NCI-H524 (cell line): ENCODE results near the gene PDE4D.
A peak's percentile ranks its signal among the peaks of the same experiment; 100 is the strongest.

Experiments used
- DNase-seq, 2 experiments: peaks; one replicate each; lab custom pipeline; 2025; lab: John Stamatoyannopoulos, UW

The PDE4D gene

GRCh38 chr5:59361454-59361853, 532.1 kb downstream of the PDE4D start:
- DNase-seq, result no peak

GRCh38 chr5:59360130-59360555, 533.4 kb downstream of the PDE4D start:
- DNase-seq, result peak in 1 of 2 experiments; percentile 7

- DNase-seq, result peak; percentile 46 to 78
Measured at GRCh38 chr5:59358005-59358861, 535.3 kb downstream of the PDE4D start.

GRCh38 chr5:59357381-59357977, 536.0 kb downstream of the PDE4D start:
- DNase-seq, result peak; percentile 43 to 72

- DNase-seq, result no peak
Measured at GRCh38 chr5:59356813-59357380, 536.6 kb downstream of the PDE4D start.

- no peak for DNase-seq
Measured at GRCh38 chr5:59354811-59355210, 538.7 kb downstream of the PDE4D start.

- DNase-seq, result no peak
Measured at GRCh38 chr5:59354274-59354673, 539.3 kb downstream of the PDE4D start.

GRCh38 chr5:59351076-59351794, 542.3 kb downstream of the PDE4D start:
- peak; percentile 44 to 78 for DNase-seq

- DNase-seq, result peak in 1 of 2 experiments; percentile 27
Measured at GRCh38 chr5:59348189-59348588, 545.3 kb downstream of the PDE4D start.

- no peak for DNase-seq
Measured at GRCh38 chr5:59346982-59347381, 546.5 kb downstream of the PDE4D start.

GRCh38 chr5:59346514-59346913, 547.0 kb downstream of the PDE4D start:
- no peak for DNase-seq

GRCh38 chr5:59342181-59342580, 551.3 kb downstream of the PDE4D start:
- no peak for DNase-seq

GRCh38 chr5:59341760-59342159, 551.8 kb downstream of the PDE4D start:
- no peak for DNase-seq

GRCh38 chr5:59341155-59341554, 552.4 kb downstream of the PDE4D start:
- no peak for DNase-seq

GRCh38 chr5:59340637-59341036, 552.9 kb downstream of the PDE4D start:
- DNase-seq, result no peak

GRCh38 chr5:59337240-59337639, 556.3 kb downstream of the PDE4D start:
- DNase-seq, result no peak

- peak in 1 of 2 experiments; percentile 6 for DNase-seq
Measured at GRCh38 chr5:59335544-59335943, 558.0 kb downstream of the PDE4D start.

- DNase-seq, result peak; percentile 27 to 55
Measured at GRCh38 chr5:59333416-59333815, 560.1 kb downstream of the PDE4D start.

- no peak for DNase-seq
Measured at GRCh38 chr5:59332236-59332973, 561.1 kb downstream of the PDE4D start.

GRCh38 chr5:59330680-59331079, 562.8 kb downstream of the PDE4D start:
- DNase-seq, result no peak

GRCh38 chr5:59328709-59329296, 564.7 kb downstream of the PDE4D start:
- peak in 1 of 2 experiments; percentile 12 for DNase-seq
